ENCODE data around the gene CCDC136.

The CCDC136 gene

GRCh38 chr7:128807191-128807590 lies 15.4 kb downstream of the CCDC136 start:
- DNase-seq = no peak

DNA sequence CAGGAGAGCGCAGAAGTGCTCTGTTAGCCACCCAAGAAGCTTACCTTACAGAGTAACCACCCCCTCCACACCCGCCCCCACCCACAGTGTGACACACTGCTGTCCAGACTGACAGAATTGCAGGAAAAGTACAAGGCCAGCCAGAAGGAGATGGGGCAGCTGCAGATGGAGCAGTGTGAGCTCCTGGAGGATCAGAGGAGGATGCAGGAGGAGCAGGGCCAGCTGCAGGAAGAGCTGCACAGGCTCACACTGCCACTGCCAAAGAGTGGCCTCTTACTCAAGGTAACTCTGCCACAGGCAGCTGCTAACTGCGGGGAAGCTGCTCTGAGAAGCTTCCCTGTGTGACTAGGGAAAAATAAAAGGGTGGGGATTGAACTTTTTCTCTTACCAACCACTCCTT lies 17.6 kb downstream of the CCDC136 start:
- no peak for DNase-seq

- no peak for DNase-seq
Observed at GRCh38 chr7:128810473-128810872, 18.7 kb downstream of the CCDC136 start.

DNA sequence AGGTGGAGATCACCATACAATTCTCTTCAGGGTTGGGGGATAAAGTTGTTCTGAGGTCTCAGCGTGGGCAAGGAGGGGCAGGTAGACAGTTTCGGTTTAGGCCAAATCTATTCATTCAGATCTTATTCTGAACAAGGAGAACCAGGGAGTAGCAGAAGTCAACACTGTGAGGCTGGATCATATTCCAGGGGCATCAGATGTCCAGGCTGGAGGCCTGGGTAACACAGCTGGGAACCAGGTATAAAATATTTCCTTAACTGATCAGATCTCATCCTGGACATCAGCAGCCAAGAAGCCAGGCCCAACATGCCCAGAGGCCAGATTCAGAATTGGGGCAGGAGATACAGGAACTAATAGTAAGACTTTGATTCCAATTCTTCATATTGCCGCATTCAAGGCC lies 19.2 kb downstream of the CCDC136 start:
- DNase-seq = no peak

GRCh38 chr7:128811631-128812430 lies 20.1 kb downstream of the CCDC136 start:
- no peak for DNase-seq

- no peak for DNase-seq
Observed at GRCh38 chr7:128812514-128813168, 20.9 kb downstream of the CCDC136 start.

- DNase-seq = no peak
Observed at GRCh38 chr7:128814499-128814898, 22.7 kb downstream of the CCDC136 start.

DNA sequence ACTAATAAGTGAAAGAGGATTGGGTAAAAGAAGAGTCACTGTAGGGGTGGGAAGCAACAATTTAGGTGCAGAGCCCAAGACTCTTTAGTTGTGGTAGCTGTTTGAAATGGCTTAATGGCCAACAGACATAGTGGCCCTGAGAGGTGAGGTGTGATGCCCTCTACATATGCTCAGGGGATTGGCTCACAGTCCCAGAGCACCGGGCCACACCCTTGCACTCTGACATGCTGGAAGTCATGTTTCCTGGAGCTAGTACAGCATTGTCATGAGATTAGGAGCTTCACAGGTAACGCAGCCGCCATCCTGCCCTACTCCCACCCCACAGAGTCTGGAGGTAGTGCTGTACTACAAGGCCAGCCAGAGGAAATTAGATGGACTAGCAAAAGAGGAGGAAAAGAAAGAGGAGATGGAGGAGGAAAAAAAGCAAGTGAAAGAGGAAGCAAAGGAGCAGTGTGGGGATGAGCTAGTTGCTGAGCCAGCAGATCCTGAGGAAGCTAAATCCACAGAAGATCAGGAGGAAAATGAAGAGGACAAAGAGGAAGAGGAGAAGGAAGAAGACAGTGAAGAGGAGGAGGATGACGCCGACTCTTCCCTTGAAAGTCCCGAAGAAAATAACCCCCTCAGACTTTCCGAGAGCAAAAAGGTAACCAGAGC lies 23.6 kb downstream of the CCDC136 start:
- DNase-seq = no peak

DNA sequence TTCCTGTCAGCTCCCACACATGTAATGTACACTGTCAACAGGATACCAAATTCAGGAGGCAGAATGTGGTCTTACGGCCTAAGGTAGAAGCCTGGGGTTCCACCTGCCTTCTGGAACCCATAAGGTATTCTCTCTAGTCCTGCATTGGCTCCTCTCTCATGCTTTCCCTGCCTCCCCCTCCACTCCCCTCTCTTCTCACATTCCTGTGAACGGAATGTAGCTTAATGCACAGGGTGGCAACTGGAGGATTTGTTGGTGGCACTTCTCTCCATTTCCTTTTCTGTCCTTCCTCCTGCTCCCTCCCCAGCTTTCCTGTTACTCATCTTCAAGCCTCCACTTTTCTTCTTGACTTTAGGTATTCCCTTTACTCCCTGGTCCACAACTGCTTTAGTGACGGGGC lies 26.9 kb downstream of the CCDC136 start:
- DNase-seq = no peak

DNA sequence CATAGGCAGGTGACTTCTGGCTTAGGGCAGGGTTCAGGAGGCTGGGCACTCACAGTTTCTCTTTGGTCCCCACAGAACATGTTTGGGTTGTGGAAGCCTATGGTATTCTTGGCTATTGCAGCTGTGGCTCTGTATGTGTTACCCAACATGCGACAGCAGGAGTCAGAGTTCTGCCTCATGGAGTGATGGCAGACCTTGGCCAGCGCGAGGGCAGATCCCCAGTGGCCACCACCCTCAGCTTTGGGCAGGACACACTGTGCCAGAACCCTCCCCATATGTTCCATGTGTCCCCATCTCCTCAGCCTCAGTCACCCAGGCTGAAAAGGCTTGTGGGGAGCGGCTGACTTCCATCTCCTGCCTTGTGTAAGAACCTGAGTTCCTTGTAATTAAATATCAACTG lies 30.0 kb downstream of the CCDC136 start:
- no peak for DNase-seq

- DNase-seq = no peak
Observed at GRCh38 chr7:128826512-128826911, 34.7 kb downstream of the CCDC136 start.

GRCh38 chr7:128826916-128827247 lies 35.1 kb downstream of the CCDC136 start:
- no peak for DNase-seq

GRCh38 chr7:128827248-128827958 lies 35.6 kb downstream of the CCDC136 start:
- no peak for DNase-seq

DNA sequence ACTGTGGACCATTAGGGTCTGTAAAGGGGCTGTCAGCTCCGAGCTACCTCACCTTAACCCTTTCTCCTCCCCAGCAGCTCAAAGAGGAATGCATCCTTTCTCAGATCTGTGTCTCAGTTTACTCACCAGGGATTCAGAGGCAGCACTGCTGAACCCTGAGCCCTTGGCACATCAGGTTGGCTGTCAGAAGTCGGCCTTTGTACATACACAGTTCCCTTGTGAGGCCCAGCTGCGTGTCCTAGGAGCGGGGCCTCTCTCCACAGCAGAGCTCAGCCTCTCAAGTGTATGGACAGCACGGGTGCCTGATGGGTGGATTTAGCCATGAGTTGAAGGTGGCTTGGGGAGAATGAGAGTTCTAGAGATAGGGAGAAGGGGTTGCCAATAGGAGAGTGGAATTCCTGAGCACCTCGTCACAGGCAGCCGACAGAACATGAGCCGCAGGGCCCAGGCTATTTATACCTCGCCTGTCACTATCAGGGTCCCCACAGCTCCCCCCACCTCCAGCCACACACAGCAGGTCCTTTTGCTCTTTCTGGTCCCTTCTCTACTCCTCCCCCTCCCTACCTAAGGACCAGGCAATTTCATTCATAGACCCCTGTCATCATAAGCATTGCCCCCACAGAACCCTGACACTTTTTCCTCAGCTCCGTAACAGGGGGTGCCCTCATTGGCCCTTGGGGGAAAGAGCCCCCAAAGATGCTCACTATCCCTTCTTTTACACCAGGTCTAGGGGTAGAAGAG lies 36.4 kb downstream of the CCDC136 start:
- DNase-seq = no peak

DNA sequence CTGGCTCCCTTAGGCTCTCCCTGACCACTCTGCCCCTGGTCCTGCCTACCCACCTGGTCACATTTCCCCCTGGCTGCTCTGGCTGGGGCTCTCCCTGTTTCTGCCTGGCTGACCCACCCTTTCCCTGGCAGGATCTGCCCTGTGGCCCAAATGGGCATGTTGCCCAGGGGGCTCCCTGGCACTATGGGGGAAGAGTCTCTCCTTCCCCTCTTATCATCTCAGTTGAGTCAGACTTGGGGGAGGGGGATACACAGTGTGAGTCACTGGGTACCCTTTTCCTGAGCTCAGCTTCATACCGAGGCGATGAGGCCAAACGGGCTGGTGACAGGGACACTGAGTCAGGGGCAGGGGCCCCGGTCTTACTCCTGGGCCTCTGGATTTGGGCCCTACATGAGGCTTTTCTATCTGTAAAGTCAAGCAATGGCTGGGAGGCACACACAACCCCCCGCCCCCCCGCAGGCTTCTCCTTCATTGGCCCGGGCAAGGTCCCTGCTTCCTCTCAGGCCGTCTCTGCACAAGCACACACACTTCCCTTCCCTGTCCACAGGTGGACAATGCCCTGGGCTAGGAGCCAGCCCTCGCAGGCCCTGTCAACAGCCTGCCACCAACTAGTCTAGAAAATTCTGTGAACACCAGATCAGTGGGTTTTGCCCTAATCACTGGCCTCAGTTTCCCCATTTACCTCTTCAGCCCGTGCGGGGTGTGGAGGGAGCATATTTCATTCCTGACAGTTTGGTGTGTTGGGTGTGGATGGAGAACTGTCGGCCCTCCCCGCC lies 37.8 kb downstream of the CCDC136 start:
- DNase-seq = no peak

- peak; percentile 21 for DNase-seq
Observed at GRCh38 chr7:128830231-128831177, 38.7 kb downstream of the CCDC136 start, which contains the start of gene FLNC. Gene FLNC (plus strand): TSS chr7:128830406. CDS start chr7:128830638, 232 bp downstream.

GRCh38 chr7:128831178-128831993 lies 39.6 kb downstream of the CCDC136 start:
- no peak for DNase-seq

GRCh38 chr7:128831994-128832879 lies 40.5 kb downstream of the CCDC136 start:
- no peak for DNase-seq

DNA sequence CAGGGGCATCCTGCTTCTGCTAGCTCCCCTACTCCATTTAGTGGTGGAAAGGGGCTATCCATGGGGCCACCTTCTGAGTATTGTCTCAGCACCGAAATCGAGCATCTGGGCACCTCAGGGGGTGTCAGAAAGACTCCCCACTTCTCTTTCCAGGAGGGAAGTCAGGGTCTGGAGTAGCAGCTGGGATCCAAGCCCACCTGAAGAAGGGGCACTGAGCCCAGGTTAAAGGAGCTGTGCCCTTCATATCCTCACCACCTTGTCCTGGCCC lies 41.0 kb downstream of the CCDC136 start:
- no peak for DNase-seq
